Occipital lobe (tissue), 3 donors: ENCODE results near the gene SARNP. TPM values are rescaled to one million over a fixed set of nuclear protein-coding genes. Genes with fewer than 3 reads are reported as not detected.
A peak's percentile ranks its signal among the peaks of the same experiment; 100 is the strongest.

Source experiments
- DNase-seq: peaks from one replicate; lab custom pipeline; 2025; lab: John Stamatoyannopoulos, UW
- small RNA-seq: library from RNA; depleted of rRNA; stranded (forward); fragments of <200 nt; gene quantifications from one replicate; pipeline ENCODE3, GENCODE V24; 2014
- total RNA-seq: library from RNA; depleted of rRNA; stranded (reverse); fragments of >200 nt; gene quantifications from one replicate; pipeline ENCODE4 v1.2.3, GENCODE V29; 2014

SARNP gene
- total RNA-seq, 1 donor from 2014 or later: 84.7 TPM

DNA sequence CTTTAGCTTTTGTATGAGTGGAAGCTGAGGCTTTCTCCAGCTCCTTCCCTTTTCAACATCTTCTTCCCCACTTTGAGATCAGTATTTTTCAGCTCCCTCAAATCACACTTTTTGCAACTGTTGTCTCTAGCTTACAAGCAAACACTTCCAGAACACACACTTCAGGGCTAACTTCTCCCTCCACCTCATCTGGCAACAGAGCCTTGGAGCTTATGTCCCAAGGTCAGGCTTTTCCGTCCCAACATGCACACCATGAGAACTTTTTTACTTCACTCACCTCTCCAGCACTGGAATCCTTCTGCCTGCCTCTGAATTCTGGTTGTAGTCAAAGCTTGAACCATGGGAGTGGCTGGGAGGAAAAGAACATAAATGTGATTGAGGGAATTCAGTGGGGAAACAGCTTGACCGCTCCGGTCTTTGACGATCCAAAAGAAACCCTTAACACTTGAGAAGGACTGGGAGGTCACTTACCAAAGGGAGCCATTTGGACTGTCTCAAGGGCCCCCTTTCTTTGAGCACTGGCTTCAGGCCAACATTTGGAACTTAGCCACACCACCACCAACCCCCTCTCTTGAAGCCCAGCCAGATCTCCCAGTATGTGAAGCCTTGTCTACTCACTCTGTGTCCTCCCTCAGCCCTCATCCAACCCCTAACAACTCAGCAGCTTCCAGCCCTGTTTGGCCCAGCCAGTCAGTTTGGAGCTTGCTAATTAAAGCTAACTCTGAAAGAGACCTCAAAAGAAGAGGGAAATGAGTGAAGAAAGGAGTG, 105.6 kb downstream of the SARNP start:
- DNase-seq: no peak

DNA sequence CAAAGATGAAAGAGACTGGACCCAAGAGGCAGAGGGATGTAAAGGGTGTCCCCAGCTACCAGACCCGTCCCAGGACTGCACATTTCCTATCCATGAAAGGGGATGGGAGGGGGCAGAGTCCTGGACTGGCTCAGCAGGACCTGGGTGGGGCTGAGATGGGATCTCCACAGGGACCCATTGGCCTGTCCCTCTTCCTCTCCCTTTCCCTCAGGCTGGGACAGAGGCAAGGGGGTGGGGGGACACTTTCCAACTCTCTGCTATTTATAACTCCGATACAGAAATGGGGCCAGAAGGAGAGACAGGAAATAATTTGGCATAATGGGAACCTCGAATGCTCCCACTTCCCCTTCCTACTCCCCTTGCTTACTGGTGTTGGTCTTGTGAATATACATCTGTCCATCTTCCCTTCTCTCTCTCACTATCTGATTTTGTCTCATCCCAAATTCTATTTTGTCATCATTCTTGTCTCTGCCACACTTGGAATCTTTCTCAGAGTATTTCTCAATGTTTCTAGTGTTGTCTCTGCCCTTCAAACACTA, 108.8 kb downstream of the SARNP start:
- DNase-seq: no peak

DNA sequence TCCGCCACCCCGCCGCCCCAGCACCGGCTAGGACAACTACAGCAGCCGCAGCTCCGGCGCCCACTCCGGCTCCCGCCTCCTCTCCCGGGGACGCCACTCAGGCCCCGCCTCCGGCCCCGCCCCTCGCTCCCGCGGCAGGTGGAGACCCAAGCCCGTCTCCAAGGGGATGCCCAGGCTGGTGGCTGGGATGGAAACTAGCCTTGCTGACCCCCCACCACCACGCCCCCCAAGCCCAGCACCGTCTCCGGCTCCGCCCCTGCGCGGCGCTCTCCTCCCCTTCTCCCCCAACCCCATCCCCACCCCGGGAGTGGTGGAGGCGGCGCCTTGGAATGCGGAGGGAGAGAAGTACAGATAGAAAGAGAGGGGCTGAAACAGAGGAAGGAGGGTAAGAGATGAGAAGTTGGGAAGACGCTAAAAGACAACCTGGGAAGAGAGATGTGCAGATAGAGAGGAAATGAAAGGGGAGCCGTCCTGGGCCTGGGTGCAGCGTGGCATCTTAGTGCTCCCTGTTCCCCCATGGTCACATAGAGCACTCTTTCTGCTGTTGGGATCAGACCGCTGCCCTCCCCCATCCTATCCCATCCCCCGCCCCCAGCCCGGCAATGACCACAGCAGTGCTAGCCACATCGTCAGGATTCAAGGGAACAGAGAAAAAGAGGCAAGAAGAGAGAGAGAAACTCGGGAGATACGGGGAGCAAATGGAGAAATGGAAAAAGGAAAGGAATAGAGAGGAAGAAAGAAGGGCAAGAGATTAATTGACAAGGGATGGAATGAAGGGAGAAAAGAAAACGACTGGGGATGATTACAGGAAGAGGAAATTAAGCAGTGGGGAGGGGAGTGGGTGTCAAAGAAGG, 109.5 kb downstream of the SARNP start, which contains the start of gene ITGA7:
Gene ITGA7, minus strand, starts transcription at position 64 of the 854 bp plus-strand sequence. CDS start 222 bp downstream, outside the sequence.
- peak; percentile 65 for DNase-seq

Small RNA genes within 50 kb of the gene (small RNA-seq; reads per million reads assigned to genes)
- not detected for gene AC009779.1
- gene RF00017: not detected

Other genes with a start within 250 kb of the SARNP start
- not detected for gene OR2AP1, start 245.3 kb downstream of the SARNP start, total RNA-seq
- not detected for gene OR10P1, start 180.8 kb downstream of the SARNP start, total RNA-seq
- gene ITGA7, start 109.8 kb downstream of the SARNP start, total RNA-seq: 6.2 TPM
- gene BLOC1S1, start 101.7 kb downstream of the SARNP start, total RNA-seq: 46.0 TPM
- gene RDH5, start 97.3 kb downstream of the SARNP start, total RNA-seq: 6.6 TPM
- 187 TPM for gene CD63, start 88.7 kb downstream of the SARNP start, total RNA-seq
- gene GDF11, start 74.6 kb downstream of the SARNP start, total RNA-seq: 6.6 TPM
- gene ORMDL2, start 317 bp upstream of the SARNP start, total RNA-seq: 6.2 TPM
- gene DNAJC14, start 11.9 kb upstream of the SARNP start, total RNA-seq: 36.3 TPM
- not detected for gene MMP19, start 25.2 kb upstream of the SARNP start, total RNA-seq
- gene PYM1, start 110.2 kb upstream of the SARNP start, total RNA-seq: 20.0 TPM
- gene DGKA, start 113.4 kb upstream of the SARNP start, total RNA-seq: 10.9 TPM
- not detected for gene PMEL, start 148.3 kb upstream of the SARNP start, total RNA-seq
- 6.7 TPM for gene CDK2, start 149.1 kb upstream of the SARNP start, total RNA-seq
- 37.4 TPM for gene RAB5B, start 156.4 kb upstream of the SARNP start, total RNA-seq
- gene SUOX, start 179.6 kb upstream of the SARNP start, total RNA-seq: 8.3 TPM
- 5.5 TPM for gene IKZF4, start 203.3 kb upstream of the SARNP start, total RNA-seq
- 61.3 TPM for gene RPS26, start 224.2 kb upstream of the SARNP start, total RNA-seq